Colonic mucosa (tissue), 4 donors: Measurements from ENCODE around the gene C5orf46. TPM values are rescaled to one million over a fixed set of nuclear protein-coding genes. Genes with fewer than 3 reads are reported as not detected.

Experiments
- DNase-seq: peaks from one replicate; pipeline ENCODE4 v3.0.0-alpha.2; 2020
- H3K27ac ChIP-seq: fragments of 200-600 bp; one replicate; pipeline ENCODE4 v1.8.0; 2021
- H3K27me3 ChIP-seq: fragments of 200-600 bp; one replicate; pipeline ENCODE4 v1.8.0; 2021
- H3K36me3 ChIP-seq: fragments of 200-600 bp; one replicate; pipeline ENCODE4 v1.8.0; 2021
- H3K4me1 ChIP-seq: fragments of 200-600 bp; one replicate; pipeline ENCODE4 v1.8.0; 2021; ENCODE audit warnings: mild to moderate bottlenecking
- H3K4me3 ChIP-seq: fragments of 200-600 bp; one replicate; pipeline ENCODE4 v1.8.0; 2021
- H3K9ac ChIP-seq, 2 donors: one replicate each; pipeline ENCODE4 v1.7.0; 2013; ENCODE audit warnings: control low read depth in 2 of 2, low read depth in 2 of 2, low read length in 2 of 2
- H3K9me3 ChIP-seq: fragments of 200-600 bp; one replicate; pipeline ENCODE4 v1.8.0; 2021
- intact Hi-C: fragments of 100-400 bp; cut with DNase I; formaldehyde crosslinking; loops from one replicate; pipeline ENCODE4 v1.14.1; 2022
- total RNA-seq, 2 donors: library from RNA; stranded (reverse); fragmentation: NEBNext Ultra II Directional in 1 of 2; extraction: Animal tissue kit (Norgen Biotek cat#: 25700) in 1 of 2; gene quantifications; one replicate each; pipeline ENCODE4 v1.2.1, GENCODE V29; 2021
- TF ChIP-seq, protein P1 (sequence below): fragments of 200-600 bp; IDR thresholded peaks from one replicate; pipeline ENCODE4 v1.8.0; 2022; ENCODE audit warnings: antibody characterized with exemption, mild to moderate bottlenecking
- donor health status: healthy.
- donor health status: DM: no; HTN: no; CAD: no.
- donor health status: DM: no; HTN: no; CAD: no.

Gene C5orf46
- total RNA-seq, 2 donors from 2014 or later, result not detected

- TF ChIP-seq, protein P1, sequence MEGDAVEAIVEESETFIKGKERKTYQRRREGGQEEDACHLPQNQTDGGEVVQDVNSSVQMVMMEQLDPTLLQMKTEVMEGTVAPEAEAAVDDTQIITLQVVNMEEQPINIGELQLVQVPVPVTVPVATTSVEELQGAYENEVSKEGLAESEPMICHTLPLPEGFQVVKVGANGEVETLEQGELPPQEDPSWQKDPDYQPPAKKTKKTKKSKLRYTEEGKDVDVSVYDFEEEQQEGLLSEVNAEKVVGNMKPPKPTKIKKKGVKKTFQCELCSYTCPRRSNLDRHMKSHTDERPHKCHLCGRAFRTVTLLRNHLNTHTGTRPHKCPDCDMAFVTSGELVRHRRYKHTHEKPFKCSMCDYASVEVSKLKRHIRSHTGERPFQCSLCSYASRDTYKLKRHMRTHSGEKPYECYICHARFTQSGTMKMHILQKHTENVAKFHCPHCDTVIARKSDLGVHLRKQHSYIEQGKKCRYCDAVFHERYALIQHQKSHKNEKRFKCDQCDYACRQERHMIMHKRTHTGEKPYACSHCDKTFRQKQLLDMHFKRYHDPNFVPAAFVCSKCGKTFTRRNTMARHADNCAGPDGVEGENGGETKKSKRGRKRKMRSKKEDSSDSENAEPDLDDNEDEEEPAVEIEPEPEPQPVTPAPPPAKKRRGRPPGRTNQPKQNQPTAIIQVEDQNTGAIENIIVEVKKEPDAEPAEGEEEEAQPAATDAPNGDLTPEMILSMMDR, result no peak
- no peak for DNase-seq
- intact Hi-C loops, result no loop called here
- no peak overlapping the region for H3K9ac ChIP-seq
- no peaks in the 10 kb centered on the region for H3K36me3 ChIP-seq
- H3K4me1 ChIP-seq, result no peaks in the 10 kb centered on the region
- H3K9me3 ChIP-seq, result no peaks in the 10 kb centered on the region
- no peak overlapping the region for H3K27ac ChIP-seq
- no peak overlapping the region for H3K4me3 ChIP-seq
- H3K27me3 ChIP-seq, result no peaks in the 10 kb centered on the region
Observed at GRCh38 chr5:147911427-147911826, 5.1 kb upstream of the C5orf46 start.

GRCh38 chr5:147904110-147904509 is 2.2 kb downstream of the C5orf46 start:
- no peaks in the 10 kb centered on the region for H3K36me3 ChIP-seq
- no peaks in the 10 kb centered on the region for H3K9me3 ChIP-seq
- intact Hi-C loops, result no loop called here
- H3K27ac ChIP-seq, result no peak overlapping the region
- no peaks in the 10 kb centered on the region for H3K27me3 ChIP-seq
- no peak overlapping the region for H3K4me3 ChIP-seq
- TF ChIP-seq, protein P1, result no peak
- no peak for DNase-seq
- no peak overlapping the region for H3K9ac ChIP-seq
- H3K4me1 ChIP-seq, result no peaks in the 10 kb centered on the region

DNA sequence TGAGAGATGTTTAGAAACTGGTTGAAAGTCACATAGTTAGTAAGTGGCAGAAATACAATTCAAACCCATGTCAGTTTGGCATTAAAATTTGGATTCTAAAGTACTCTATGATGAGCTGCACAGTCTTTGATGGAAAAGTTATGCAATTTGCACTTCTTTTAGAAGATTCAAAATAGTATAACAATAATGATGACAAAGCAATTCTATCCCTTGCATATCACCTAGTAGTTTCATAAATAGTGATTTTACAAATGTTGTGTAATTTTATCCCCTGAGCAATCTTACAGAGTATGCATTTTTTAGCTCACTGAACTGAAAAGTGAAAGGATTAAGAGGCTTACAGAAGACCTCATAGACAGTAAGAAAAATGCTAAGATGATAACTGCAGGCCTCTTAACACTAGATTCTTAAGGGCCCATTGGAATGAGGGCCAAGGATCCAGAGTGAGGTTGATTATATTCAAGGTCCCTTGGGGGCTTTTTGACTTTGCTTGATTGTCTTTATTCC is 3.7 kb downstream of the C5orf46 start:
- Histone ChIP-seq H3K27ac (no peak overlapping the region), H3K4me1 (no peaks in the 10 kb centered on the region), H3K9me3 (no peaks in the 10 kb centered on the region), H3K9ac (no peak overlapping the region), H3K27me3 (no peaks in the 10 kb centered on the region), H3K36me3 (no peaks in the 10 kb centered on the region), H3K4me3 (no peak overlapping the region)
- intact Hi-C loops, result no loop called here
- no peak for DNase-seq
- TF ChIP-seq, protein P1, result no peak

- intact Hi-C loops, result no loop called here
- Histone ChIP-seq H3K36me3 (no peaks in the 10 kb centered on the region), H3K4me1 (no peaks in the 10 kb centered on the region), H3K9ac (no peak overlapping the region), H3K27me3 (no peaks in the 10 kb centered on the region), H3K4me3 (no peak overlapping the region), H3K9me3 (no peaks in the 10 kb centered on the region), H3K27ac (no peak overlapping the region)
- TF ChIP-seq, protein P1, result no peak
- no peak for DNase-seq
Observed at GRCh38 chr5:147901599-147902039, 4.7 kb downstream of the C5orf46 start.

DNA sequence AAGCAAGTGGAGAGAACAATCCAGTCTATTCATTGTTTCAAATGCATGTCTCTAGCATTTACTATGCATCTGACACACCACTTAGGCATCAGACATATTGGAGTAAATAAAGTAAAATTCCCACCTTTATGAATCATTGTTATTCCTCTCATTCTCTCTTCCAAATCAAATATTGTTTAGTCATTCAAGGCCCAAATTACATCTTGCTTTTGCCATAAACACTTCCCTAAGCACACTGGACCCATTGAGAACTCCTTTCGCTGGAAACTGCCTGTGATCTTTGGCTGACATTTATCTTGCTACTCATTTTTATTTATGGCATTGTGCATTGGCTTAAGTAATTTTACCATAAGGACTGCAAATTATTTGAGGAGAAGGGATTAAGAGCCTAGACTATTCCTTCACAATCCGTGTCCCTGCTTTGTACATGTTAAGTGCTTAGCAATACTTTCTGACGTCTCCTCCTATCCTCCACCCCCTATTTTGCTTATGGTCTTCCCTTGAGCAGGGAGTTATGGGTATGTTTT is 7.4 kb downstream of the C5orf46 start:
- TF ChIP-seq, protein P1, result no peak
- H3K4me1 ChIP-seq, result no peaks in the 10 kb centered on the region
- intact Hi-C loops, result no loop called here
- DNase-seq, result no peak
- no peaks in the 10 kb centered on the region for H3K9me3 ChIP-seq
- no peak overlapping the region for H3K9ac ChIP-seq
- H3K27me3 ChIP-seq, result no peaks in the 10 kb centered on the region
- H3K36me3 ChIP-seq, result no peaks in the 10 kb centered on the region
- no peak overlapping the region for H3K4me3 ChIP-seq
- H3K27ac ChIP-seq, result no peak overlapping the region
